HEK293 (cell line): ENCODE measurements around the gene TMEM19.

Source experiments
- CTCF ChIA-PET: fragments of 350-600 bp; formaldehyde crosslinking; extraction: SDS; loops from one replicate; lab custom pipeline; 2021; ENCODE audit warnings: antibody characterized with exemption; lab: Yijun Ruan, JAX
- POLR2A ChIA-PET: fragments of 300-600 bp; formaldehyde crosslinking; extraction: SDS; loops from one replicate; lab custom pipeline; 2020; ENCODE audit warnings: antibody characterized with exemption, inconsistent platforms; lab: Yijun Ruan, JAX
- H3K27ac ChIP-seq: fragments of 200-500 bp; sonication (Bioruptor generic); 2 replicates; pipeline ENCODE4 v1.5.1; 2014; ENCODE audit warnings: low read depth, low read length, control low read depth, inconsistent platforms; ENCODE audit errors: extremely low read depth
- H3K36me3 ChIP-seq, 2 experiments: fragments of 200-500 bp in 1 of 2; sonication (Bioruptor generic) in 1 of 2; 1 replicate in 1 of 2; 2 replicates in 1 of 2; pipeline ENCODE4 v1.5.1; 2014 to 2017; ENCODE audit warnings: inconsistent platforms in 2 of 2, low read length in 2 of 2; ENCODE audit not compliant: control insufficient read depth in 2 of 2, insufficient read depth in 1 of 2
- H3K4me1 ChIP-seq: fragments of 200-500 bp; sonication (Bioruptor generic); 2 replicates; pipeline ENCODE4 v1.5.1; 2014; ENCODE audit warnings: mild to moderate bottlenecking, low read length, inconsistent platforms; ENCODE audit not compliant: control insufficient read depth, insufficient read depth
- H3K4me3 ChIP-seq: 2 replicates; pipeline ENCODE4 v1.5.1; 2011; ENCODE audit warnings: low read depth, mild to moderate bottlenecking, control low read depth, low read length, moderate library complexity
- H3K9me3 ChIP-seq: fragments of 200-500 bp; sonication (Bioruptor generic); 2 replicates; pipeline ENCODE4 v1.5.1; 2014; ENCODE audit warnings: low read depth, low read length, inconsistent platforms; ENCODE audit not compliant: control insufficient read depth, insufficient read depth
- GLI2 ChIP-seq: fragments of 450-650 bp; formaldehyde crosslinking; IDR thresholded peaks from 2 replicates; pipeline ENCODE4; 2017; ENCODE audit warnings: missing biosample characterization, missing genetic modification characterization, low read depth, borderline replicate concordance
- GLIS1 ChIP-seq: fragments of 450-650 bp; formaldehyde crosslinking; IDR thresholded peaks from 2 replicates; pipeline ENCODE4 v1.5.1; 2016; ENCODE audit warnings: missing biosample characterization, missing genetic modification characterization
- HOXA7 ChIP-seq: sonication (generic); formaldehyde crosslinking; IDR thresholded peaks from 2 replicates; pipeline ENCODE4 v1.8.1; 2022; ENCODE audit warnings: missing genetic modification reagents, borderline replicate concordance
- KLF7 ChIP-seq: fragments of 450-650 bp; formaldehyde crosslinking; IDR thresholded peaks from 2 replicates; pipeline ENCODE4 v1.5.1; 2016; ENCODE audit warnings: missing biosample characterization, missing genetic modification characterization, borderline replicate concordance
- MYNN ChIP-seq: fragments of 450-650 bp; formaldehyde crosslinking; IDR thresholded peaks from 2 replicates; pipeline ENCODE4 v1.5.1; 2016; ENCODE audit warnings: missing biosample characterization, missing genetic modification characterization, borderline replicate concordance
- PRDM1 ChIP-seq: fragments of 450-650 bp; formaldehyde crosslinking; IDR thresholded peaks from 2 replicates; pipeline ENCODE4; 2016; ENCODE audit warnings: missing biosample characterization, missing genetic modification characterization
- SALL2 ChIP-seq: fragments of 450-650 bp; formaldehyde crosslinking; IDR thresholded peaks from 2 replicates; pipeline ENCODE4 v1.5.0; 2017; ENCODE audit warnings: missing biosample characterization, mild to moderate bottlenecking, missing genetic modification characterization, borderline replicate concordance
- YY1 ChIP-seq: fragments of 450-650 bp; formaldehyde crosslinking; IDR thresholded peaks from 2 replicates; pipeline ENCODE4 v1.5.1; 2018; ENCODE audit warnings: missing biosample characterization, missing genetic modification characterization
- ZBTB1 ChIP-seq: fragments of 450-650 bp; formaldehyde crosslinking; IDR thresholded peaks from 2 replicates; pipeline ENCODE4 v1.5.1; 2016; ENCODE audit warnings: missing biosample characterization, missing genetic modification characterization
- ZFP3 ChIP-seq: fragments of 450-650 bp; formaldehyde crosslinking; IDR thresholded peaks from 2 replicates; pipeline ENCODE4 v1.5.1; 2016; ENCODE audit warnings: low read depth, missing biosample characterization, missing genetic modification characterization
- ZNF214 ChIP-seq: fragments of 450-650 bp; formaldehyde crosslinking; IDR thresholded peaks from 2 replicates; pipeline ENCODE4 v1.5.1; 2017; ENCODE audit warnings: missing biosample characterization, mild to moderate bottlenecking, missing genetic modification characterization, borderline replicate concordance
- ZNF239 ChIP-seq: fragments of 450-650 bp; formaldehyde crosslinking; IDR thresholded peaks from 2 replicates; pipeline ENCODE4 v1.5.1; 2016; ENCODE audit warnings: missing biosample characterization, missing genetic modification characterization
- ZNF394 ChIP-seq: fragments of 450-650 bp; formaldehyde crosslinking; IDR thresholded peaks from 2 replicates; pipeline ENCODE4 v1.5.1; 2016; ENCODE audit warnings: missing biosample characterization, missing genetic modification characterization, mild to moderate bottlenecking, moderate library complexity, borderline replicate concordance
- ZNF48 ChIP-seq: fragments of 450-650 bp; formaldehyde crosslinking; IDR thresholded peaks from 2 replicates; pipeline ENCODE4 v1.5.1; 2016; ENCODE audit warnings: missing biosample characterization, missing genetic modification characterization
- ZNF510 ChIP-seq: fragments of 450-650 bp; formaldehyde crosslinking; IDR thresholded peaks from 2 replicates; pipeline ENCODE4 v1.5.1; 2018; ENCODE audit warnings: mild to moderate bottlenecking, missing genetic modification characterization, missing biosample characterization; ENCODE audit not compliant: insufficient replicate concordance
- ZNF596 ChIP-seq: fragments of 450-650 bp; IDR thresholded peaks from 2 replicates; pipeline ENCODE4 v1.5.0; 2018; ENCODE audit warnings: missing biosample characterization, mild to moderate bottlenecking, missing genetic modification characterization, moderate library complexity
- ZNF664 ChIP-seq: fragments of 450-650 bp; formaldehyde crosslinking; IDR thresholded peaks from 2 replicates; pipeline ENCODE4 v1.5.1; 2016; ENCODE audit warnings: missing biosample characterization, missing genetic modification characterization
- ZNF747 ChIP-seq: fragments of 450-650 bp; formaldehyde crosslinking; IDR thresholded peaks from 2 replicates; pipeline ENCODE4 v1.5.1; 2016; ENCODE audit warnings: missing biosample characterization, missing genetic modification characterization
- ZNF785 ChIP-seq: fragments of 450-650 bp; formaldehyde crosslinking; IDR thresholded peaks from 2 replicates; pipeline ENCODE4 v1.5.1; 2016; ENCODE audit warnings: missing biosample characterization, missing genetic modification characterization
- ZSCAN23 ChIP-seq: fragments of 450-650 bp; formaldehyde crosslinking; IDR thresholded peaks from 2 replicates; pipeline ENCODE4 v1.5.1; 2016; ENCODE audit warnings: missing biosample characterization, missing genetic modification characterization
- TF ChIP-seq, protein P1 (sequence below): fragments of 450-650 bp; formaldehyde crosslinking; IDR thresholded peaks from 2 replicates; pipeline ENCODE4 v1.5.1; 2016; ENCODE audit warnings: missing biosample characterization, missing genetic modification characterization
- TF ChIP-seq, protein P2 (sequence below): fragments of 450-650 bp; formaldehyde crosslinking; IDR thresholded peaks from 2 replicates; pipeline ENCODE4 v1.5.1; 2017; ENCODE audit warnings: missing biosample characterization, missing genetic modification characterization
- TF ChIP-seq, protein P3 (sequence below): fragments of 450-650 bp; formaldehyde crosslinking; IDR thresholded peaks from 2 replicates; pipeline ENCODE4 v1.5.1; 2016; ENCODE audit warnings: missing biosample characterization, missing genetic modification characterization
- TF ChIP-seq, protein P4 (sequence below): fragments of 450-650 bp; formaldehyde crosslinking; IDR thresholded peaks from 2 replicates; pipeline ENCODE4 v1.5.1; 2016; ENCODE audit warnings: missing biosample characterization, missing genetic modification characterization

The TMEM19 gene

DNA sequence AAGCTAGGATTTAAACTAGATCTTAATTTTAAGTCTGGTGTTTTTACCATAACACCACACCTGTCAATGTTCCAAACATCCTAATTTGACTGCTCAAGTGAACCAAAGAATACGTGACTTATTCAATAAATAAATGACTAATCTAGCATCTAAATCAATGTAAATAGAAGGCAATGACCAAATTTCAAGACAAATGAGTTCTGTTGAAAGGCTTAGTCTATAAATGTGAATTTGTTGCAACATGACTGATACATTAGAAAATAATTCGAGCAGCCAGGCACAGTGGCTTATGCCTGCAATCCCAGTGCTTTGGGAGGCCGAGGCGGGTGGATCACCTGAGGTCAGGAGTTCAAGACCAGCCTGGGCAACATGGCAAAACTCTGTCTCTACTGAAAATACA, 37.3 kb upstream of the TMEM19 start:
- no peak for TF ChIP-seq ZBTB1
- no peak for TF ChIP-seq HOXA7
- Histone ChIP-seq H3K4me3 (no peak overlapping the region), H3K9me3 (no peaks in the 10 kb centered on the region), H3K4me1 (no peaks in the 10 kb centered on the region), H3K36me3 (peaks cover 40 to 77% of the 10 kb centered on the region in 2 experiments), H3K27ac (no peak overlapping the region)
- ChIA-PET POLR2A (interaction anchor here (0.6 to 2.0 kb wide), 2 partner anchors 15 to 28 kb away, joined by 3 to 6 read pairs; partner anchors contain the start of genes THAP2 and ZFC3H1), CTCF (interaction anchor here (1.3 kb wide), 1 partner anchor 12 kb away, joined by 5 read pairs; no protein-coding TSS in a partner anchor)

DNA sequence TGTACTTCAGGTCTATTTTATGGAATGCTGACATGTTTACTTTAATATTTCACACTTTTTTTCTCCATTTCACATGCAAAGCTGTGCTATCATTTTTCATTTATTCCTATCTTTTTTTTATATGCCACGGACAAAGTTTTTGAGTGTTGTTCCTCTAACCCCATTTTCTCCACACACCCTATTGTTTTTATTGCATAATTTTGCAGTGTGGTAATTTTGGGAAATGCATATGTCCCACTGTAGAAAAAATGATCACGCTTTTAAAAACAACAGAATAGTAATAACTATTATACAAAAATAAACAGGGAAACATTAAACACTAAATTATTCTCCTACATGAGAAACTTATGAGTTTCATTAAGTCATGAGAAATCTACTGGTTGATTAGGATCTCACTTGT, 36.5 kb upstream of the TMEM19 start:
- Histone ChIP-seq H3K36me3 (peaks cover 40 to 77% of the 10 kb centered on the region in 2 experiments), H3K4me1 (no peaks in the 10 kb centered on the region), H3K9me3 (no peaks in the 10 kb centered on the region), H3K27ac (no peak overlapping the region), H3K4me3 (no peak overlapping the region)
- no peak for TF ChIP-seq GLI2 (tag by site-specific recombination)
- TF ChIP-seq ZNF596 (tag by site-specific recombination), result no peak
- CTCF ChIA-PET, result interaction anchor here (0.6 to 1.6 kb wide), 3 partner anchors 12 to 124 kb away, joined by 3 to 5 read pairs (median 5); no protein-coding TSS in a partner anchor
- POLR2A ChIA-PET, result no interaction called here

DNA sequence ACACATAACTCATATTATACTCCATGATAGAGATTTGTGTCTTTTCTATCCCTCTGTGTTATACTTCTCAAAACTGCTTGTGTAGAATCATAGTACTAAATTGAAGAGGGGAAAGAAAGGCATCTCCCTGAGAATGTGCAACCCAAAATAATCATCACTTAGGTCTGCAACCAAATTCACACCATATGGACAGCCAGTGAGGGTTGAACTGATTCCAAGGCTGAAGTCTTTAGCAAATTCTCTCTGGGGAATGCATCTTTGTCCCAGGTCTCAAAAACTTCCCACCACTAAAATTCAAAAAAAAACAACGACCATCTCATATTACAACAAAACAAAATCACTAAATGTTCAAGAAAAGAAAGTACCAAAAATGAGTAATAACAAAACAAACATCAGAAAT, 33.2 kb upstream of the TMEM19 start:
- no peak overlapping the region for H3K27ac ChIP-seq
- ChIA-PET POLR2A (interaction anchor here (0.7 kb wide), 1 partner anchor 66 kb away, joined by 4 read pairs; no protein-coding TSS in a partner anchor), CTCF (interaction anchor here (0.6 kb wide), 1 partner anchor 235 kb away, joined by 4 read pairs; no protein-coding TSS in a partner anchor)
- H3K9me3 ChIP-seq, result no peaks in the 10 kb centered on the region
- TF ChIP-seq, protein P1, sequence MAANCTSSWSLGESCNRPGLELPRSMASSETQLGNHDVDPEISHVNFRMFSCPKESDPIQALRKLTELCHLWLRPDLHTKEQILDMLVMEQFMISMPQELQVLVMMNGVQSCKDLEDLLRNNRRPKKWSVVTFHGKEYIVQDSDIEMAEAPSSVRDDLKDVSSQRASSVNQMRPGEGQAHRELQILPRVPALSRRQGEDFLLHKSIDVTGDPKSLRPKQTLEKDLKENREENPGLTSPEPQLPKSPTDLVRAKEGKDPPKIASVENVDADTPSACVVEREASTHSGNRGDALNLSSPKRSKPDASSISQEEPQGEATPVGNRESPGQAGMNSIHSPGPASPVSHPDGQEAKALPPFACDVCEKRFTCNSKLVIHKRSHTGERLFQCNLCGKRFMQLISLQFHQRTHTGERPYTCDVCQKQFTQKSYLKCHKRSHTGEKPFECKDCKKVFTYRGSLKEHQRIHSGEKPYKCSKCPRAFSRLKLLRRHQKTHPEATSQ (tag by site-specific recombination), result no peak
- TF ChIP-seq ZSCAN23 (tag by site-specific recombination) (no peak), ZNF48 (tag by site-specific recombination) (no peak), YY1 (tag by site-specific recombination) (no peak), ZNF747 (tag by site-specific recombination) (no peak), KLF7 (tag by site-specific recombination) (no peak), ZNF664 (tag by site-specific recombination) (no peak), ZNF510 (tag by site-specific recombination) (no peak), ZNF214 (tag by site-specific recombination) (no peak), ZNF394 (tag by site-specific recombination) (no peak), ZFP3 (tag by site-specific recombination) (no peak), MYNN (tag by site-specific recombination) (no peak), ZNF239 (no peak), PRDM1 (no peak), GLIS1 (tag by site-specific recombination) (no peak), SALL2 (tag by site-specific recombination) (no peak), ZNF785 (tag by site-specific recombination) (no peak)
- TF ChIP-seq, protein P2, sequence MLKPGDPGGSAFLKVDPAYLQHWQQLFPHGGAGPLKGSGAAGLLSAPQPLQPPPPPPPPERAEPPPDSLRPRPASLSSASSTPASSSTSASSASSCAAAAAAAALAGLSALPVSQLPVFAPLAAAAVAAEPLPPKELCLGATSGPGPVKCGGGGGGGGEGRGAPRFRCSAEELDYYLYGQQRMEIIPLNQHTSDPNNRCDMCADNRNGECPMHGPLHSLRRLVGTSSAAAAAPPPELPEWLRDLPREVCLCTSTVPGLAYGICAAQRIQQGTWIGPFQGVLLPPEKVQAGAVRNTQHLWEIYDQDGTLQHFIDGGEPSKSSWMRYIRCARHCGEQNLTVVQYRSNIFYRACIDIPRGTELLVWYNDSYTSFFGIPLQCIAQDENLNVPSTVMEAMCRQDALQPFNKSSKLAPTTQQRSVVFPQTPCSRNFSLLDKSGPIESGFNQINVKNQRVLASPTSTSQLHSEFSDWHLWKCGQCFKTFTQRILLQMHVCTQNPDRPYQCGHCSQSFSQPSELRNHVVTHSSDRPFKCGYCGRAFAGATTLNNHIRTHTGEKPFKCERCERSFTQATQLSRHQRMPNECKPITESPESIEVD (tag by site-specific recombination), result no peak
- TF ChIP-seq, protein P3, sequence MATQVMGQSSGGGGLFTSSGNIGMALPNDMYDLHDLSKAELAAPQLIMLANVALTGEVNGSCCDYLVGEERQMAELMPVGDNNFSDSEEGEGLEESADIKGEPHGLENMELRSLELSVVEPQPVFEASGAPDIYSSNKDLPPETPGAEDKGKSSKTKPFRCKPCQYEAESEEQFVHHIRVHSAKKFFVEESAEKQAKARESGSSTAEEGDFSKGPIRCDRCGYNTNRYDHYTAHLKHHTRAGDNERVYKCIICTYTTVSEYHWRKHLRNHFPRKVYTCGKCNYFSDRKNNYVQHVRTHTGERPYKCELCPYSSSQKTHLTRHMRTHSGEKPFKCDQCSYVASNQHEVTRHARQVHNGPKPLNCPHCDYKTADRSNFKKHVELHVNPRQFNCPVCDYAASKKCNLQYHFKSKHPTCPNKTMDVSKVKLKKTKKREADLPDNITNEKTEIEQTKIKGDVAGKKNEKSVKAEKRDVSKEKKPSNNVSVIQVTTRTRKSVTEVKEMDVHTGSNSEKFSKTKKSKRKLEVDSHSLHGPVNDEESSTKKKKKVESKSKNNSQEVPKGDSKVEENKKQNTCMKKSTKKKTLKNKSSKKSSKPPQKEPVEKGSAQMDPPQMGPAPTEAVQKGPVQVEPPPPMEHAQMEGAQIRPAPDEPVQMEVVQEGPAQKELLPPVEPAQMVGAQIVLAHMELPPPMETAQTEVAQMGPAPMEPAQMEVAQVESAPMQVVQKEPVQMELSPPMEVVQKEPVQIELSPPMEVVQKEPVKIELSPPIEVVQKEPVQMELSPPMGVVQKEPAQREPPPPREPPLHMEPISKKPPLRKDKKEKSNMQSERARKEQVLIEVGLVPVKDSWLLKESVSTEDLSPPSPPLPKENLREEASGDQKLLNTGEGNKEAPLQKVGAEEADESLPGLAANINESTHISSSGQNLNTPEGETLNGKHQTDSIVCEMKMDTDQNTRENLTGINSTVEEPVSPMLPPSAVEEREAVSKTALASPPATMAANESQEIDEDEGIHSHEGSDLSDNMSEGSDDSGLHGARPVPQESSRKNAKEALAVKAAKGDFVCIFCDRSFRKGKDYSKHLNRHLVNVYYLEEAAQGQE, result no peak
- TF ChIP-seq, protein P4, sequence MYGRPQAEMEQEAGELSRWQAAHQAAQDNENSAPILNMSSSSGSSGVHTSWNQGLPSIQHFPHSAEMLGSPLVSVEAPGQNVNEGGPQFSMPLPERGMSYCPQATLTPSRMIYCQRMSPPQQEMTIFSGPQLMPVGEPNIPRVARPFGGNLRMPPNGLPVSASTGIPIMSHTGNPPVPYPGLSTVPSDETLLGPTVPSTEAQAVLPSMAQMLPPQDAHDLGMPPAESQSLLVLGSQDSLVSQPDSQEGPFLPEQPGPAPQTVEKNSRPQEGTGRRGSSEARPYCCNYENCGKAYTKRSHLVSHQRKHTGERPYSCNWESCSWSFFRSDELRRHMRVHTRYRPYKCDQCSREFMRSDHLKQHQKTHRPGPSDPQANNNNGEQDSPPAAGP (tag by site-specific recombination), result no peak
- H3K4me1 ChIP-seq, result peaks cover 2% of the 10 kb centered on the region; the same call in 1 of the 2 replicates
- H3K4me3 ChIP-seq, result no peak overlapping the region
- H3K36me3 ChIP-seq, result peaks cover 33 to 74% of the 10 kb centered on the region in 2 experiments
